Kidney (tissue), 2 donors: Measurements from ENCODE around the gene KCNH5. TPM values are rescaled to one million over a fixed set of nuclear protein-coding genes. Genes with fewer than 3 reads are reported as not detected.

Experiments
- polyA plus RNA-seq: library from polyadenylated mRNA; stranded (reverse); fragments of 350-450 nt; fragmentation: Illumina TruSeq; extraction: RNeasy Lipid Tissue Mini Kit (QIAGEN cat#74804); gene quantifications from one replicate; pipeline ENCODE4 v1.2.3, GENCODE V29; 2014; ENCODE audit warnings: low read depth, low replicate concordance; ENCODE audit not compliant: insufficient read depth
- total RNA-seq: library from RNA; stranded (reverse); fragmentation: NEBNext Ultra II Directional; extraction: Animal tissue kit (Norgen Biotek cat#: 25700); gene quantifications from one replicate; pipeline ENCODE4 v1.2.1, GENCODE V29; 2021
- donor health status: DM: yes; HTN: yes; CAD: no.

Gene KCNH5
- total and polyA plus RNA-seq, 2 donors from 2014 or later = not detected

Other genes with a start within 250 kb of the KCNH5 start
- 20.0 TPM for gene RHOJ, start 159.0 kb upstream of the KCNH5 start, total RNA-seq
- 4.0 TPM for gene RHOJ, start 159.0 kb upstream of the KCNH5 start, polyA plus RNA-seq